Measurements from ENCODE around the gene NUP85. TPM values are rescaled to one million over a fixed set of nuclear protein-coding genes. Genes with fewer than 3 reads are reported as not detected.
"Not testable (repeated sequence)": the region's sequence is repeated elsewhere in the genome, so short reads cannot be mapped to it uniquely, and the experiment has no call there.

Gene NUP85, protein sequence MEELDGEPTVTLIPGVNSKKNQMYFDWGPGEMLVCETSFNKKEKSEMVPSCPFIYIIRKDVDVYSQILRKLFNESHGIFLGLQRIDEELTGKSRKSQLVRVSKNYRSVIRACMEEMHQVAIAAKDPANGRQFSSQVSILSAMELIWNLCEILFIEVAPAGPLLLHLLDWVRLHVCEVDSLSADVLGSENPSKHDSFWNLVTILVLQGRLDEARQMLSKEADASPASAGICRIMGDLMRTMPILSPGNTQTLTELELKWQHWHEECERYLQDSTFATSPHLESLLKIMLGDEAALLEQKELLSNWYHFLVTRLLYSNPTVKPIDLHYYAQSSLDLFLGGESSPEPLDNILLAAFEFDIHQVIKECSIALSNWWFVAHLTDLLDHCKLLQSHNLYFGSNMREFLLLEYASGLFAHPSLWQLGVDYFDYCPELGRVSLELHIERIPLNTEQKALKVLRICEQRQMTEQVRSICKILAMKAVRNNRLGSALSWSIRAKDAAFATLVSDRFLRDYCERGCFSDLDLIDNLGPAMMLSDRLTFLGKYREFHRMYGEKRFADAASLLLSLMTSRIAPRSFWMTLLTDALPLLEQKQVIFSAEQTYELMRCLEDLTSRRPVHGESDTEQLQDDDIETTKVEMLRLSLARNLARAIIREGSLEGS
- 100 to 1,000 TPM; 140 to 172 TPM for total RNA-seq

DNA sequence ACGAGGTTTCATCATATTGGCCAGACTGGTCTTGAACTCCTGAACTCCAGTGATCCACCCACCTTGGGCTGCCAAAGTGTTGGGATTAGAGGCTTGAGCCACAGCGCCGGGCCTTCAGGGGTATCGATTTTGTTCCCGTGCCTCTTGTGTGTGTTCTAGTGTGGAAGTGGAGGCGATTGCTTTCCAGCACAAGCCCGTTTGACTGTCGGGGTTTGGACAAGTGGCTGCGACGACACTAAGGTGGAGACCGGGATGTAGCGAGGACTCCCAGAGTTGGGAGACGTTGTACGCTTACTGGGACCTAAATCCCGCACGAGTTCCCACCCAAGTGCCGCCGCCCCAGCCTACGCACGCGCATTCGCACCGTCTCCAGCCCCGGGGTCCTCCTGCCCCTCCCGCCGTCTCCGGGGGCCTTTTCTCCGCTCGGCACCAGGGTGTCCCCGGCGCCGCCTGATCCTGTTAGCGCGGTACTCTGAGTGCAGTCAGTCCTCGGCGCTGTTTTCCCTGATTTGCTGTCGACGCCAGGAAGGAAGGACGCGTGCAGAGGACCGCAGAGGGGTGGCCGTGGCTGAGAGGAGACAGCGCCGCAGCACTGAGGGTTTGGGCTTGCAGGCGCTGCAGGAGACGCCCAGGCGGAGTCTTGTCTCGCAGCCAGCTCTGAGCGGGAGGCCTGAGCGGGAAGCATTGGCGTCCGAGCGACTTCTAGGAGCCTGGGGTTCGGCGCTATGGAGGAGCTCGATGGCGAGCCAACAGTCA, at the start of gene NUP85:
Gene NUP85, plus strand, starts transcription at position 643 of the 756 bp plus-strand sequence. Its CDS starts 83 bp downstream, at position 726.
- peak within 1 kb of the TSS; percentile 100 for H3K27ac Mint-ChIP-seq
- peak; percentile 93 for DNase-seq
- ChIA-PET POLR2A (interaction anchor here (0.5 to 1.1 kb wide), 4 partner anchors 29 to 56 kb away, joined by 3 to 4 read pairs (median 4); partner anchors contain the start of genes GGA3 and MRPS7), CTCF (interaction anchor here (0.6 to 4.9 kb wide), 7 partner anchors 10 to 451 kb away, joined by 3 to 47 read pairs (median 4); partner anchors contain the start of gene MIF4GD)
- H3K36me3 Mint-ChIP-seq (ENCODE audit: low read depth) = peaks cover 19% of the 10 kb centered on the region
- H3K27me3 Mint-ChIP-seq = no peaks in the 10 kb centered on the region
- H3K9me3 Mint-ChIP-seq = no peaks in the 10 kb centered on the region
- peak within 1 kb of the TSS; percentile 98 for H3K4me3 Mint-ChIP-seq
- H3K4me1 Mint-ChIP-seq = peaks cover 30% of the 10 kb centered on the region

DNA sequence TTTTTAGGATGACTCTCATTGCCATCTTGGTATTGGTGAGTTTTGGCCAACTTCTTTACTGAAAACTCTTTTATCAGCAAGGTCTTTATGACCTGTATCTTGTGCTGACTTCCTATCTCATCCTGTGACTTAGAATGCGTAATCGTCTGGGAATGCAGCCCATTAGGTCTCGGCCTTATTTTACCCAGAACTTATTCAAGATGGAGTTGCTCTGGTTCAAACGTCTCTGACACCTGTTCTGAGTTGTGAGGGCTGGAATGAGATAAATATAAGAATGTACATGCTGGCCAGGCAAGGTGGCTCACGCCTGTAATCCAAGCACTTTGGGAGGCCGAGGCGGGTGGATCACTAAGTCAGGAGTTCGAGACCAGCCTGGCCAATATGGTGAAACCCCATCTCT, 47.0 kb upstream of the NUP85 start:
- H3K27me3 Mint-ChIP-seq, H3K27ac Mint-ChIP-seq, DNase-seq, H3K4me3 Mint-ChIP-seq, CTCF ChIA-PET, POLR2A ChIA-PET, H3K9me3 Mint-ChIP-seq: not testable (repeated sequence)
- Mint-ChIP-seq H3K36me3 (ENCODE audit: low read depth) (peaks cover 10% of the 10 kb centered on the region), H3K4me1 (peaks cover 17% of the 10 kb centered on the region)

DNA sequence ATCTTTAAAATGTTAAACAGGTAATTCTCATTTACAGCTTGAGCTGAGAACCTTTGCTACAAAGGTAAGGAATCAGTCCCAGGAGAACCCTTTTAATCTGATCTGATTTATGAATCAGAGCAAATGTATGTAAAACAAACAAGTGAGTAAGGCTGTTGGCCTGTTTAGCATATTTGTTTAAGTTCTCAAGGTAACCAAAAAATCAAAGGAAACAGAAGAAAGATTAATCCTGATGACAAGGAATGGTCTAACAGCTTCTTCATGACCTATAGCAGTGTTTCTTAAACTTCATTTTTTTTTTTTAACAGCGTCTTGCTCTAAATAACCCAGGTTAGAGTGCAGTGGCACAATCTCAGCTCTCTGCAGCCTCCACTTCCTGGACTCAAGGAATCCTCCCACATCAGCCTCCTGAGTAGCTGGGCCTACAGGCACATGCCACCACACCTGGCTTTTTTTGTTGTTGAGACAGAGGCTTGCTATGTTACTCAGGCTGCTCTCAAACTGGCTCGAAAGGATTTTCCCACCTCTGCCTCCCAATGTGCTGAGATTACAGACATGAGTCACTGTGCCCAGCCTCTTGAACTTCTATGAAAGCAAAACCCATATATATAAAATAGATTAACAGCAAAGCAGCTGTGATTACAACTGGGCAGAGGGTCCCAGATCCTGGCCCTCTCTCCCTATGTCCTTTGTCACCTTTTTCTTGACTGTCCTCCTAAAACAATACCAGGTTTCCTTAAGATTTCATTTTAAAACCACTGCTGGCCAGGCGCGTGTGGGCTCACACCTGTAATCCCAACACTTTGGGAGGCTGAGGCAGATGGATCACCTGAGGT, 46.1 kb upstream of the NUP85 start:
- Mint-ChIP-seq H3K36me3 (ENCODE audit: low read depth) (peaks cover 15% of the 10 kb centered on the region), H3K4me1 (peaks cover 17% of the 10 kb centered on the region), H3K4me3 (no peak overlapping the region), H3K9me3 (no peaks in the 10 kb centered on the region), H3K27ac (no peak overlapping the region), H3K27me3 (no peaks in the 10 kb centered on the region)
- no peak for DNase-seq
- CTCF ChIA-PET = interaction anchor here (0.6 to 2.3 kb wide), 3 partner anchors 12 to 127 kb away, joined by 3 to 4 read pairs (median 3); no protein-coding TSS in a partner anchor
- POLR2A ChIA-PET = no interaction called here

DNA sequence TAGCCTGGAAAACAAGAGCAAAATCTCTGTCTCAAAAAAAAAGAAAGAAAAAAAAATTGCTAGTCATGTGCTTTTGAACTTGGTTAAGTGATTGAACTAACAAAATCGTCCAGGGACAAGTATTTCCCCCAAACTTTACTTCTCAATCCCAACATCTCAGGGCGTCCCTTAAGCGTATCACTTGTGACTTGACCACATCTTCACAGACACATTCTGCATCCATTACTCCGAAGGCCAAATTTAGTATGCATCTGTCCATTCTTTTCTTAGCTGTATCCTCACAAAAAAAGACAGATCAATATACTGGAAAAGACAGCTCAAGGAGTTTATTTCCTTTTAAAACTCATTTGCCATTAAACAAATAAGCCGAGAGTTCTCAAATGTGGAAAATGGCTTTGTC, 45.3 kb upstream of the NUP85 start:
- Mint-ChIP-seq H3K36me3 (ENCODE audit: low read depth) (peaks cover 15% of the 10 kb centered on the region), H3K27ac (no peak overlapping the region), H3K4me1 (peaks cover 9% of the 10 kb centered on the region), H3K9me3 (no peaks in the 10 kb centered on the region), H3K27me3 (no peaks in the 10 kb centered on the region), H3K4me3 (no peak overlapping the region)
- ChIA-PET CTCF (interaction anchor here (0.6 to 2.3 kb wide), 3 partner anchors 11 to 46 kb away, joined by 3 to 4 read pairs (median 3); no protein-coding TSS in a partner anchor), POLR2A (no interaction called here)
- no peak for DNase-seq

DNA sequence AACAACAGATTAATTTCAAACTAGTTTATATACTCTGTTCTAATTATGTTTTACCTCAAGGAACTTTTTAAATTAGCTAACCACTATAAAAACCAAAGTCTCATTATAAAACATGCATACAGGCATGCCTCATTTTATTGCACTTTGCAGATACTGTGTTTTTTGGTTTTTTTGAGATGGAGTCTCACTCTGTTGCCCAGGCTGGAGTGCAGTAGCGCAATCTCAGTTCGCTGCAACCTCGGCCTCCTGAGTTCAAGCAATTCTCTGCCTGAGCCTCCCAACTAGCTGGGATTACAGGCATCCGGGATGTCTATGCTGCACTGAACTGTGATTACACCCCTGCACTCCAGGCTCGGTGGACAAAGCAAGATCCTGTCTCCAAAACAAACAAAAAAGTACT, 42.4 kb upstream of the NUP85 start:
- Mint-ChIP-seq H3K9me3 (no peaks in the 10 kb centered on the region), H3K4me1 (no peaks in the 10 kb centered on the region), H3K27me3 (no peaks in the 10 kb centered on the region), H3K36me3 (ENCODE audit: low read depth) (peaks cover 24% of the 10 kb centered on the region), H3K4me3 (no peak overlapping the region), H3K27ac (no peak overlapping the region)
- CTCF ChIA-PET = interaction anchor here (1.0 to 2.8 kb wide), 4 partner anchors 9 to 108 kb away, joined by 4 to 9 read pairs (median 6); partner anchors contain the start of gene MIF4GD
- no peak for DNase-seq
- POLR2A ChIA-PET = interaction anchor here (0.5 kb wide), 1 partner anchor 38 kb away, joined by 6 read pairs; no protein-coding TSS in a partner anchor

DNA sequence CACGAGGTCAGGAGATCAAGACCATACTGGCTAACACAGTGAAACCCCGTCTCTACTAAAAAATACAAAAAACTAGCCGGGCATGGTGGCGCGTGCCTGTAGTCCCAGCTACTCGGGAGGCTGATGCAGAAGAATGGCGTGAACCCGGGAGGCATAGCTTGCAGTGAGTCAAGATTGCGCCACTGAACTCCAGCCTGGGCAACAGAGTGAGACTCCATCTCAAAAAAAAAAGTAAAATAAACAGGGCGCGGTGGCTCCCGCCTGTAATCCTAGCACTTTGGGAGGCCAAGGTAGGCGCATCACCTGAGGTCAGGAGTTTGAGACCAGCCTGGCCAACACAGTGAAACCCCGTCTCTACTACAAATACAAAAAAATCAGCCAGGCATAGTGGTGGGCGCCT, 40.9 kb upstream of the NUP85 start:
- H3K4me1 Mint-ChIP-seq, H3K27me3 Mint-ChIP-seq, H3K4me3 Mint-ChIP-seq, DNase-seq, H3K9me3 Mint-ChIP-seq, POLR2A ChIA-PET, H3K27ac Mint-ChIP-seq: not testable (repeated sequence)
- CTCF ChIA-PET = interaction anchor here (2.8 kb wide), 1 partner anchor 50 kb away, joined by 9 read pairs; no protein-coding TSS in a partner anchor
- H3K36me3 Mint-ChIP-seq (ENCODE audit: low read depth) = peaks cover 26% of the 10 kb centered on the region

DNA sequence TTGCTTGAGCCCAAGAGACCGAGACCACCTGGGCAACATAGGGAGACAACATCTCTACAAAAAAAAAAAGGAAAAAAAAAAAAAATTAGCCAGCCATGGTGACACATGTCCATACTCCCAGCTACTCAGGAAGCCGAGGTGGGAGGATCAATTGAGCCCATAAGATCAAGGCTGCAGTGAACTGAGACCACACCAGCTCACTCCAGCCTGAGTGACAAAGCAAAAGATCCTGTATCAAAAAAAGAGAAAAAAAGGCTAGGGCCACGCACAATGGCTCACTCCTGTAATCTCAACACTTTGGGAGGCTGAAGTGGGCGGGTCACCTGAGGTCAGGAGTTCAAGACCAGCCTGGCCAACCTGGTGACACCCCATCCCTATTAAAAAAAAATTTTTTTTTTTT, 36.5 kb upstream of the NUP85 start:
- H3K27ac Mint-ChIP-seq = no peak overlapping the region
- peaks cover 36% of the 10 kb centered on the region for H3K36me3 Mint-ChIP-seq (ENCODE audit: low read depth)
- DNase-seq = no peak
- peaks cover 20% of the 10 kb centered on the region for H3K4me1 Mint-ChIP-seq
- H3K9me3 Mint-ChIP-seq = no peaks in the 10 kb centered on the region
- H3K27me3 Mint-ChIP-seq = no peaks in the 10 kb centered on the region
- no peak overlapping the region for H3K4me3 Mint-ChIP-seq
- ChIA-PET POLR2A (no interaction called here), CTCF (interaction anchor here (0.6 to 6.1 kb wide), 9 partner anchors 18 to 1045 kb away, joined by 3 to 49 read pairs (median 3); partner anchors contain the start of genes ARMC7 and NT5C)

DNA sequence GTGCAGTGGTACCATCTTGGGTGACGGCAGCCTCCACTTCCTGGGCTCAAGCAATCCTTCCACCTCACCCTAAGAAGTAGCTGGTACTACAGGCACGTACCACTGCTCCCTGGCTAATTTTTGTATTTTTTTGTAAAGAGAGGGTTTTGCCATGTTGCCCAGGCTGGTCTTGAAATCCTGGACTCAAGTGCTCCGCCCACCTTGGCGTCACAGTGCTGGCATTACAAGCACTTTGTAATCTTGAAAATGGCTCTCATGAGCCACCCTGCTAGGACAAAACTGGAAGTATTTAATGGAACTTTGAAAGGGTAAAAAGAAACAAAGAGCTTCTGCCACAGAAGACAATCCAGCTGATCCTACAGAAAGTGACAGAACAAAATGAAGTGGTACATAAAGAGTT, 32.0 kb upstream of the NUP85 start:
- no peaks in the 10 kb centered on the region for H3K27me3 Mint-ChIP-seq
- H3K27ac Mint-ChIP-seq = peak overlapping the region; percentile 15
- H3K36me3 Mint-ChIP-seq (ENCODE audit: low read depth) = peaks cover 40% of the 10 kb centered on the region
- CTCF ChIA-PET = interaction anchor here (0.6 to 4.4 kb wide), 3 partner anchors 13 to 60 kb away, joined by 3 to 23 read pairs (median 4); partner anchors contain the start of gene JPT1
- H3K4me3 Mint-ChIP-seq = no peak overlapping the region
- POLR2A ChIA-PET = no interaction called here
- DNase-seq = no peak
- H3K9me3 Mint-ChIP-seq = no peaks in the 10 kb centered on the region
- peaks cover 32% of the 10 kb centered on the region for H3K4me1 Mint-ChIP-seq

DNA sequence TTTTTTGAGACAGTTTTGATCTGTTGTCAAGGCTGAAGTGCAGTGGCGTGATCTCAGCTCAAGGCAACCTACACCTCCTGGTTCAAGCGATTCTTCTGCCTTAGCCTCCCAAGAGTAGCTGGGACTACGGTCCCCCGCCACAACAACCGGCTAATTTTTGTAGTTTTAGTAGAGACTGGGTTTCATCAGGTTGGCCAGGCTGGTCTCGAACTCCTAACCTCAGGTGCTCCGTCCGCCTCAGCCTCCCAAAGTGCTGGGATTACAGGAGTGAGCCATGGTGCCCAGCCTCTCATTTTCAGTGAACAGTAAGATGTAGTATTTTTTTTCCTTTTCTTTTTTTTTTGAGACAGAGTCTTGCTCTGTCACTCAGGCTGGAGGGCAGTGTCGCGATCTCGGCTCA, 30.5 kb upstream of the NUP85 start:
- POLR2A ChIA-PET = interaction anchor here (0.6 to 0.7 kb wide), 2 partner anchors 18 to 61 kb away, joined by 4 read pairs; no protein-coding TSS in a partner anchor

DNA sequence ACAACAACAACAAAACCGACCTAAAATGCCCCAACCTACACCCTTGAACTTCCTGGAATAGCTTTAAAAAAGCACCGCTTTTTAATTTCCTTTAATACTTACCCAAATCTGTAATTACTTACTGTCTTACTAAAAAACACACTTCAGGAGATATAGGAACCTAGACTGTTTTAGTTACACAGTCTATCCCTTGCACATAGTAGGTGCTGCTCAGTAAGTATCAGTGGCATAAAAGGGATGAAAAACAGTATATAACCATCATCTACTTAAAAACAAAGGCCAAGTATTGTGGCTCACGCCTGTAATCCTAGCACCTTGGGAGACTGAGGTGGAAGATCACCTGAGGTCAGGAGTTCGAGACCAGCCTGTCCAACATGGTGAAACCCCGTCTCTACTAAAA, 28.9 kb upstream of the NUP85 start:
- Mint-ChIP-seq H3K4me3 (no peak overlapping the region), H3K9me3 (no peaks in the 10 kb centered on the region), H3K27ac (peak overlapping the region; percentile 50), H3K36me3 (ENCODE audit: low read depth) (peaks cover 60% of the 10 kb centered on the region), H3K27me3 (no peaks in the 10 kb centered on the region), H3K4me1 (peaks cover 50% of the 10 kb centered on the region)
- CTCF ChIA-PET = interaction anchor here (0.5 to 4.4 kb wide), 2 partner anchors 14 to 63 kb away, joined by 4 to 23 read pairs; no protein-coding TSS in a partner anchor
- POLR2A ChIA-PET = no interaction called here
- no peak for DNase-seq

More for the DNA sequence above, 30.5 kb upstream of the NUP85 start:
- Mint-ChIP-seq H3K4me3 (no peak overlapping the region), H3K4me1 (peaks cover 44% of the 10 kb centered on the region), H3K27ac (no peak overlapping the region), H3K27me3 (no peaks in the 10 kb centered on the region), H3K36me3 (ENCODE audit: low read depth) (peaks cover 51% of the 10 kb centered on the region), H3K9me3 (no peaks in the 10 kb centered on the region)
- no peak for DNase-seq
- CTCF ChIA-PET = interaction anchor here (0.7 to 4.4 kb wide), 3 partner anchors 30 to 61 kb away, joined by 4 to 23 read pairs (median 5); no protein-coding TSS in a partner anchor

DNA sequence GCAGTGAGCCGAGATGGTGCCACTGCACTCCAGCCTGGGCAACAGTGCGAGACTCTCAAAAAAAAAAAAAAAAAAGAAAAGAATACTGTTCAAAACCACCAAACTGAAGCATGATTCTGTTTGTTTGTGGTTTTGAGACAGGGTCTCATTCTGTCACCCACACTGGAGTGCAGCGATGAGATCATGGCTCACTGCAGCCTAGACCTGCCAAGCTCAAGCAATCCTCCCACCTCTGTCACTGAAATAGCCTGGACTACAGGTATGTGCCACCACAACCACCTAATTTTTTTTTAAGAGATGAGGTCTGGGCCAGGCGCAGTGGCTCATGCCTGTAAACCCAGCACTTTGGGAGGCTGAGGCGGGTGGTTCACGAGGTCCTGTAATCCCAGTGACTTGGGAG, 27.0 kb upstream of the NUP85 start:
- ChIA-PET CTCF (interaction anchor here (0.7 to 1.1 kb wide), 2 partner anchors 166 to 215 kb away, joined by 3 read pairs; partner anchors contain the start of gene MRPL58), POLR2A (no interaction called here)
- Mint-ChIP-seq H3K27me3 (no peaks in the 10 kb centered on the region), H3K4me3 (no peak overlapping the region), H3K4me1 (peaks cover 43% of the 10 kb centered on the region), H3K9me3 (no peaks in the 10 kb centered on the region), H3K27ac (peak overlapping the region; percentile 54), H3K36me3 (ENCODE audit: low read depth) (peaks cover 53% of the 10 kb centered on the region)
- DNase-seq = no peak

All from activated CD4-positive, alpha-beta T cell treated with anti-CD3 and anti-CD28 coated beads, Interleukin-2, amount 10 ng/mL, durations not matched to agents 7 days and 5 days (primary cell).